HEK293 (cell line): ENCODE measurements around the gene UROD.

Experiments used
- CTCF ChIP-seq: fragments of 450-650 bp; formaldehyde crosslinking; IDR thresholded peaks from 2 replicates; pipeline ENCODE4 v1.5.1; 2016; ENCODE audit warnings: missing biosample characterization, missing genetic modification characterization
- GFI1B ChIP-seq: fragments of 450-650 bp; formaldehyde crosslinking; IDR thresholded peaks from 2 replicates; pipeline ENCODE4 v1.5.1; 2016; ENCODE audit warnings: missing biosample characterization, missing genetic modification characterization
- HOXA7 ChIP-seq: sonication (generic); formaldehyde crosslinking; IDR thresholded peaks from 2 replicates; pipeline ENCODE4 v1.8.1; 2022; ENCODE audit warnings: missing genetic modification reagents, borderline replicate concordance
- OSR2 ChIP-seq: fragments of 450-650 bp; formaldehyde crosslinking; IDR thresholded peaks from 2 replicates; pipeline ENCODE4 v1.5.1; 2016; ENCODE audit warnings: missing biosample characterization, missing genetic modification characterization
- SETDB1 ChIP-seq: IDR thresholded peaks from one replicate; pipeline ENCODE4 v1.6.1; 2017; ENCODE audit warnings: mild to moderate bottlenecking, low read length, moderate library complexity, mixed read lengths; ENCODE audit not compliant: insufficient read length
- YY1 ChIP-seq: fragments of 450-650 bp; formaldehyde crosslinking; IDR thresholded peaks from 2 replicates; pipeline ENCODE4 v1.5.1; 2018; ENCODE audit warnings: missing biosample characterization, missing genetic modification characterization
- ZBTB1 ChIP-seq: fragments of 450-650 bp; formaldehyde crosslinking; IDR thresholded peaks from 2 replicates; pipeline ENCODE4 v1.5.1; 2016; ENCODE audit warnings: missing biosample characterization, missing genetic modification characterization
- ZBTB8A ChIP-seq: fragments of 450-650 bp; formaldehyde crosslinking; IDR thresholded peaks from 2 replicates; pipeline ENCODE4 v1.5.1; 2016; ENCODE audit warnings: missing biosample characterization, missing genetic modification characterization
- ZNF416 ChIP-seq: fragments of 450-650 bp; formaldehyde crosslinking; IDR thresholded peaks from 2 replicates; pipeline ENCODE4 v1.5.1; 2016; ENCODE audit warnings: missing biosample characterization, missing genetic modification characterization
- ZNF670 ChIP-seq: fragments of 450-650 bp; formaldehyde crosslinking; IDR thresholded peaks from 2 replicates; pipeline ENCODE4 v1.5.1; 2016; ENCODE audit warnings: missing biosample characterization, missing genetic modification characterization, low read depth
- ZNF768 ChIP-seq: fragments of 450-650 bp; formaldehyde crosslinking; IDR thresholded peaks from 2 replicates; pipeline ENCODE4 v1.5.1; 2018; ENCODE audit warnings: missing biosample characterization, mild to moderate bottlenecking, missing genetic modification characterization

DNA sequence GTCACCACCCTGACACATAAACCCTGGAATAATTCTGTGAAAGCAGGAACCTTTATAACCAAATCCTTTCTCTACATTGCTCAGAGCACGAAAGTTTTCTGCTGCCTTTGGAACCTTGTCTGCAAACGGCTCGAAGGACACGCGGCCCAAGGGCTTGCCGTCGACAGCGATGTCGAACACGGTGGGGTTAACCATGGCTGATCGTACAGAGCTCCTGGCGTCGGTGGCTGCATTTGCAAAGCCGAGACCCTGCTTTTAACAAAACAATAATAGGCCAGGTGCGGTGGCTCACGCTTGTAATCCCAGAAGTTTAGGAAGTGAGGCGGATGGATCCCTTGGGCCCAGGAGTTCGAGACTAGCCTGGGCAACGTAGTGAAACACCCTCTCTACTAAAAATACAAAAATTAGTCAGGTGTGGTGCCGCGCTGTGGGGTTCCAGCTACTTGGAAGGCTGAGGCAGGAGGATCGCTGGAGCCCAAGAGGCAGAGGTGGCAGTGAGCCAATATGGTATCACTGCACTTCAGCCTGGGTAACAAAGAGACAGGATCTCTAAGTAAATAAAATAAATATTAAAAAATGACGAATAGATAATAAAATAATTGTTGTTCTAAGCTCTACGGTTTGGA lies 23.4 kb upstream of the UROD start:
- TF ChIP-seq ZBTB1 (tag by site-specific recombination) (no peak), CTCF (tag by site-specific recombination) (no peak), GFI1B (no peak), ZBTB8A (tag by site-specific recombination) (no peak), ZNF768 (tag by site-specific recombination) (no peak), OSR2 (tag by site-specific recombination) (no peak), ZNF670 (no peak), SETDB1 (no peak), YY1 (no peak), ZNF416 (tag by site-specific recombination) (no peak), HOXA7 (no peak)
